Trophoblast cell (in vitro differentiated cells and primary cell): ENCODE results near the gene STON1.
"Not testable (repeated sequence)": the region's sequence is repeated elsewhere in the genome, so short reads cannot be mapped to it uniquely, and the experiment has no call there.

Source experiments
- DNase-seq, 2 donors: peaks; one replicate each; pipeline ENCODE4 v3.0.0-alpha.2; 2016
- H2AFZ ChIP-seq: 2 replicates; pipeline ENCODE4 v1.6.1; 2013; ENCODE audit warnings: low read length, moderate library complexity, mild to moderate bottlenecking; ENCODE audit not compliant: insufficient read depth, poor library complexity
- H2AK5ac ChIP-seq: 2 replicates; pipeline ENCODE4 v1.6.1; 2013; ENCODE audit warnings: mild to moderate bottlenecking, low read length
- H2BK120ac ChIP-seq: 2 replicates; pipeline ENCODE4 v1.6.1; 2013; ENCODE audit warnings: low read length, mild to moderate bottlenecking, moderate library complexity; ENCODE audit not compliant: insufficient read depth, poor library complexity
- H2BK12ac ChIP-seq: 2 replicates; pipeline ENCODE4 v1.6.1; 2013; ENCODE audit warnings: mild to moderate bottlenecking, low read length, moderate library complexity
- H2BK5ac ChIP-seq: 2 replicates; pipeline ENCODE4 v1.6.1; 2013; ENCODE audit warnings: low read length, low read depth, moderate library complexity, mild to moderate bottlenecking; ENCODE audit not compliant: poor library complexity
- H3K14ac ChIP-seq: 2 replicates; pipeline ENCODE4 v1.6.1; 2013; ENCODE audit warnings: mild to moderate bottlenecking, low read length
- H3K18ac ChIP-seq: 2 replicates; pipeline ENCODE4 v1.6.1; 2013; ENCODE audit warnings: mild to moderate bottlenecking, low read length
- H3K23ac ChIP-seq: 2 replicates; pipeline ENCODE4 v1.6.1; 2013; ENCODE audit warnings: low read length
- H3K27ac ChIP-seq: 2 replicates; pipeline ENCODE4 v1.5.1; 2013; ENCODE audit warnings: low read depth, mild to moderate bottlenecking, inconsistent platforms, low read length, moderate library complexity
- H3K27me3 ChIP-seq: 2 replicates; pipeline ENCODE4 v1.6.1; 2013; ENCODE audit warnings: inconsistent platforms, mild to moderate bottlenecking, low read length, moderate library complexity; ENCODE audit not compliant: insufficient read depth
- H3K36me3 ChIP-seq, 2 experiments: 1 replicate in 1 of 2; 2 replicates in 1 of 2; pipeline ENCODE4 v1.6.1; 2013; ENCODE audit warnings: low read length in 2 of 2, mild to moderate bottlenecking in 2 of 2, moderate library complexity in 1 of 2; ENCODE audit not compliant: insufficient read depth in 2 of 2, control insufficient read depth in 1 of 2
- H3K4ac ChIP-seq: 2 replicates; pipeline ENCODE4 v1.6.1; 2013; ENCODE audit warnings: low read depth, mild to moderate bottlenecking, low read length, moderate library complexity
- H3K4me1 ChIP-seq, 2 experiments: 1 replicate in 1 of 2; 2 replicates in 1 of 2; pipeline ENCODE4 v1.6.1; 2013; ENCODE audit warnings: low read length in 2 of 2, mild to moderate bottlenecking in 2 of 2, moderate library complexity in 1 of 2; ENCODE audit not compliant: insufficient read depth in 2 of 2, control insufficient read depth in 1 of 2
- H3K4me2 ChIP-seq: 2 replicates; pipeline ENCODE4 v1.6.1; 2013; ENCODE audit warnings: inconsistent platforms, mild to moderate bottlenecking, low read length, moderate library complexity
- H3K4me3 ChIP-seq: 2 replicates; pipeline ENCODE4 v1.5.1; 2013; ENCODE audit warnings: mild to moderate bottlenecking, low read depth, low read length, inconsistent platforms
- H3K79me1 ChIP-seq: one replicate; pipeline ENCODE4 v1.6.1; 2013; ENCODE audit warnings: low read length
- H3K79me2 ChIP-seq: 2 replicates; pipeline ENCODE4 v1.6.1; 2013; ENCODE audit warnings: low read length, mild to moderate bottlenecking; ENCODE audit not compliant: control insufficient read depth, insufficient read depth, poor library complexity
- H3K9ac ChIP-seq: 2 replicates; pipeline ENCODE4 v1.6.1; 2013; ENCODE audit warnings: mild to moderate bottlenecking, low read length
- H3K9me3 ChIP-seq: 2 replicates; pipeline ENCODE4 v1.6.1; 2013; ENCODE audit warnings: low read depth, mild to moderate bottlenecking, control low read depth, inconsistent platforms, low read length; ENCODE audit not compliant: insufficient read depth
- H4K12ac ChIP-seq: 2 replicates; pipeline ENCODE4 v1.6.1; 2013; ENCODE audit warnings: low read depth, mild to moderate bottlenecking, low read length, moderate library complexity
- H4K8ac ChIP-seq: 2 replicates; pipeline ENCODE4 v1.6.1; 2013; ENCODE audit warnings: low read depth, mild to moderate bottlenecking, low read length, moderate library complexity
- H4K91ac ChIP-seq: one replicate; pipeline ENCODE4 v1.6.1; 2013; ENCODE audit warnings: low read depth, mild to moderate bottlenecking, low read length, moderate library complexity
- WGBS: extraction: QIAGEN DNeasy Blood & Tissue Kit; methylation state at CpG from one replicate; pipeline ENCODE4 v1.1.7; 2013; ENCODE audit warnings: missing lambda C conversion rate; ENCODE audit not compliant: insufficient read length, insufficient coverage; ENCODE audit errors: extremely low coverage; 5-methylcytosine and 5-hydroxymethylcytosine counted together

STON1 gene

DNA sequence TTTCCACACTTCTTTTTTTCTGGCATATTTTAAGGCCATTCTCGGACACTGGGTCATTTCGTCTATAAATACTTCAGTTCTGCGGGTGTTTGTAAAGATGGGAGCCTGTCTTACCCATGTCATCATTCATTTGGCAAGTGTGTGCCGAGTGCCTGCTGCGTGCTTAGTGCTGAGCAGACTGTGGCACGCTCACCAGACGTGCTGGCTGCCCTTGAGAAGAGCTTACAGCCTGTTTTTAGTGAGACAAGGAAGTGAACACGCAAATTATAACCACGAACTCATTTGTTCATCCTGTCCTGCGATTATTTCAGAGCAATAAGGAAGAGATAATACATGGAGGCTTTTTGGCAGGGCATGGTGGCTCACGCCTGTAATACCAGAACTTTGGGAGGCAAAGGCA is 10.4 kb upstream of the STON1 start:
- no peak for DNase-seq
- no peak overlapping the region for H3K9ac ChIP-seq
- no peak overlapping the region for H2BK120ac ChIP-seq
- WGBS, result no CpG with 5 or more reads among the region's 11 CpGs
- peaks cover 7 to 19% of the 10 kb centered on the region in 2 experiments for H3K36me3 ChIP-seq
- no peak overlapping the region for H2AFZ ChIP-seq
- no peaks in the 10 kb centered on the region for H3K79me2 ChIP-seq
- no peak overlapping the region for H4K8ac ChIP-seq
- H3K4ac ChIP-seq, result no peak overlapping the region
- H3K4me1 ChIP-seq, result no peaks in the 10 kb centered on the region
- no peak overlapping the region for H3K4me2 ChIP-seq
- H2AK5ac ChIP-seq, result no peak overlapping the region
- H4K91ac ChIP-seq, result no peak overlapping the region
- H3K27me3 ChIP-seq, result no peaks in the 10 kb centered on the region
- H3K23ac ChIP-seq, result no peak overlapping the region
- H2BK12ac ChIP-seq, result no peak overlapping the region
- H3K18ac ChIP-seq, result no peak overlapping the region
- H3K9me3 ChIP-seq, result no peaks in the 10 kb centered on the region
- peak overlapping the region; percentile 27 for H3K4me3 ChIP-seq
- H3K27ac ChIP-seq, result no peak overlapping the region
- H4K12ac ChIP-seq, result no peak overlapping the region
- no peaks in the 10 kb centered on the region for H3K79me1 ChIP-seq
- H2BK5ac ChIP-seq, result no peak overlapping the region
- no peak overlapping the region for H3K14ac ChIP-seq

DNA sequence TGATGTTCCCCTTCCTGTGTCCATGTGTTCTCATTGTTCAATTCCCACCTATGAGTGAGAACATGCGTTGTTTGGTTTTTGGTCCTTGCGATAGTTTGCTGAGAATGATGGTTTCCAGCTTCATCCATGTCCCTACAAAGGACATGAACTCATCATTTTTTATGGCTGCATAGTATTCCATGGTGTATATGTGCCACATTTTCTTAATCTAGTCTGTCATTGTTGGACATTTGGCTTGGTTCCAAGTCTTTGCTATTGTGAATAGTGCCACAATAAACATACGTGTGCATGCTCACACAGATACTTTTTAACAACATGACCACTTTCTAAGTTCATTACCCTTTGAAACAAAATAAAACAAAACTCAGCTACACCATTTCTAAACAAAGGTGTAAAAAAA is 5.2 kb upstream of the STON1 start:
- not testable (repeated sequence) for H3K4me1 ChIP-seq, H3K27ac ChIP-seq, H4K8ac ChIP-seq, H3K36me3 ChIP-seq, H3K79me2 ChIP-seq, H3K23ac ChIP-seq, H2BK5ac ChIP-seq, H3K9ac ChIP-seq, H2AFZ ChIP-seq, H4K91ac ChIP-seq, H3K79me1 ChIP-seq, H2BK12ac ChIP-seq, DNase-seq, H3K27me3 ChIP-seq, H3K4me2 ChIP-seq, H4K12ac ChIP-seq, H2AK5ac ChIP-seq, H3K4me3 ChIP-seq, H3K9me3 ChIP-seq, H3K14ac ChIP-seq, H2BK120ac ChIP-seq, H3K18ac ChIP-seq, H3K4ac ChIP-seq
- no CpG with 5 or more reads among the region's 3 CpGs for WGBS

DNA sequence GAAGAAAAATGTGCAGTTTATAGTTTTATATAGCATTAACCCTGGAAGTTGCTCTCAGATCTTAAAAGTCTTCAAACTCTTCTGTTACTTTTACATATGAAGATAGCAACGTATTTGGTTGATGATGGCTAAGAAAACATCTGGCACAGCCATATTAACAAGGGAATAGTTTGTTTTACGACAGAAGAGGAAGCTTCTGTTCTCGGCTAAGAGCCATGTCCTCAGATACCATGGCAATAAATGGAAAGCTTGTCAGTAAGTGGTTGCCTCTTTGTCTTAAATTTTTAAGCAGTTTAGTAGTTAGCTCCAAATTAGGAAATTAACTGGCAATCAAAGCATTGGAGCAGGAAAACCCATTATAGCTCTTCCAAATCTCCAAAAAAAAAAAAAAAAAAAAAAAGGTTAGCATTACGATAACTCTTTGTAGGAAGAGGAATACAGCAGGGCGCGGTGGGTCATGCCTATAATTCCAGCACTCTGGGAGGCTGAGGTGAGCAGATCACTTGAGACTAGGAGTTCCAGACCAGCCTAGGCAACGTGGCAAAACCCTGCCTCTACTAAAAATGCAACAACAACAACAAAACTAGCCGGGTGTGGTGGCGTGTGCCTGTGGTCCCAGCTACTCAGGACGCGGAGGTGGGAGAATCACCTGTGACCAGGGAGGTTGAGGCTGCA is 4.5 kb upstream of the STON1 start:
- Histone ChIP-seq H3K36me3 (no peaks in the 10 kb centered on the region), H4K8ac (no peak overlapping the region), H3K9me3 (no peaks in the 10 kb centered on the region), H3K4ac (no peak overlapping the region), H3K4me2 (no peak overlapping the region), H4K91ac (no peak overlapping the region), H2BK5ac (no peak overlapping the region), H3K18ac (no peak overlapping the region), H3K23ac (no peak overlapping the region), H3K27ac (no peak overlapping the region), H4K12ac (no peak overlapping the region), H3K79me2 (peaks cover 4% of the 10 kb centered on the region), H3K4me1 (peaks cover 6% of the 10 kb centered on the region in 2 experiments), H2BK120ac (no peak overlapping the region), H3K79me1 (peaks cover 7% of the 10 kb centered on the region), H3K4me3 (no peak overlapping the region), H3K27me3 (no peaks in the 10 kb centered on the region), H2BK12ac (no peak overlapping the region), H2AFZ (no peak overlapping the region), H3K9ac (no peak overlapping the region), H2AK5ac (no peak overlapping the region), H3K14ac (no peak overlapping the region)
- DNase-seq, result peak in 1 of 2 donors; percentile 40
- no CpG with 5 or more reads among the region's 11 CpGs for WGBS

DNA sequence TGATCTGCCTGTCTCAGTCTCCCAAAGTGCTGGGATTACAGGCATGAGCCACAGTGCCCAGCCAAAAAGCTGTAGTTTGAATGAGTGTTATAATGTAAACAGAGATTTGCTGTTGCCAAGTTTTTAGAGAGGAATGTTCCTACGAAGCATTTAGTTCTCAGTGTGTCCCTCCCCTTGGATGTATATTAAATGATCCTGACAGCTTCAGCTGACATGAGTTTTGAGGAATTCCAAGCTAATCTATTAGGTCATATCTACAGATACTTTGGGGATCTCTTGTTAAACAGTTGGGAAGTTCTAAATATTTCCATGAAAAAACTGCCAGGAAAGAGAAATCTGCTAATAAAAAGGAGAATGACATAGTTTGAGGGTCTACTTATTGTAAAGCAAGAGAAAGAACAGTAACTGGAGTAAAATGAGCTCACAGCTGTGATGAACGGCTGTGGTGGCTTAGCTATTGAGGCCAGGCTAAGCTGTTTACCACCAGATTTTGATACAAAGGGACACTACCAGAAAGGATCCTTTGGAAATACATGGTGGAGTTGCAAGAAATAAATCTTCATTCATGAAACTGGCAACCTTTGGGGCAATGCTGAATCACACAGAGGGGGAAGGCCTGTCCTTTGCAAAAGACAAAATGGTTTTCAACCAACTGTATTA is 2.6 kb upstream of the STON1 start:
- no peak for DNase-seq
- WGBS, result no CpG with 5 or more reads among the region's 2 CpGs

More for the DNA sequence above, 2.6 kb upstream of the STON1 start:
- H3K36me3 ChIP-seq, result no peaks in the 10 kb centered on the region
- H3K18ac ChIP-seq, result no peak overlapping the region
- no peak overlapping the region for H2AK5ac ChIP-seq
- no peak overlapping the region for H3K9ac ChIP-seq
- H3K4ac ChIP-seq, result no peak overlapping the region
- H4K91ac ChIP-seq, result no peak overlapping the region
- H3K9me3 ChIP-seq, result no peaks in the 10 kb centered on the region
- H3K27me3 ChIP-seq, result no peaks in the 10 kb centered on the region
- no peak overlapping the region for H2BK12ac ChIP-seq
- no peak overlapping the region for H2BK5ac ChIP-seq
- H2AFZ ChIP-seq, result no peak overlapping the region
- no peak overlapping the region for H3K4me3 ChIP-seq
- H4K8ac ChIP-seq, result no peak overlapping the region
- H3K4me1 ChIP-seq, result peaks cover 9% of the 10 kb centered on the region in 2 experiments
- H3K23ac ChIP-seq, result no peak overlapping the region
- H3K14ac ChIP-seq, result no peak overlapping the region
- no peak overlapping the region for H3K4me2 ChIP-seq
- H3K79me1 ChIP-seq, result peaks cover 10% of the 10 kb centered on the region
- H4K12ac ChIP-seq, result no peak overlapping the region
- no peak overlapping the region for H3K27ac ChIP-seq
- peaks cover 7% of the 10 kb centered on the region for H3K79me2 ChIP-seq
- H2BK120ac ChIP-seq, result no peak overlapping the region
